Upper lobe of left lung (tissue), 6 donors: ENCODE results near the gene EWSR1. TPM values are rescaled to one million over a fixed set of nuclear protein-coding genes. Genes with fewer than 3 reads are reported as not detected.

Source experiments
- ATAC-seq, 2 donors: fragments of 200-7000 bp; cut with Tn5 transposase; one replicate each; pipeline ENCODE4 v1.9.1; 2022; ENCODE audit warnings: mild to moderate bottlenecking in 2 of 2, moderate library complexity in 2 of 2; ENCODE audit not compliant: low FRiP score in 2 of 2
- DNase-seq, 2 donors: peaks; one replicate each; pipeline ENCODE4 v3.0.0-alpha.2; 2019 to 2020
- H3K27ac ChIP-seq, 4 donors: fragments of 200-600 bp; sonication (generic); one replicate each; pipeline ENCODE4 v1.5.1; 2016 to 2019
- H3K27me3 ChIP-seq, 4 donors: fragments of 200-600 bp; sonication (generic); one replicate each; pipeline ENCODE4 v1.5.1; 2017 to 2019
- H3K36me3 ChIP-seq, 4 donors: fragments of 200-600 bp; sonication (generic); one replicate each; pipeline ENCODE4 v1.5.1; 2016 to 2019
- H3K4me1 ChIP-seq, 4 donors: fragments of 200-600 bp; sonication (generic); one replicate each; pipeline ENCODE4 v1.5.1; 2018 to 2019
- H3K4me3 ChIP-seq, 4 donors: fragments of 200-600 bp; sonication (generic); one replicate each; pipeline ENCODE4 v1.5.1; 2017 to 2019; ENCODE audit warnings: mild to moderate bottlenecking in 2 of 4, moderate library complexity in 1 of 4
- H3K9me3 ChIP-seq, 4 donors: fragments of 200-600 bp; sonication (generic); one replicate each; pipeline ENCODE4 v1.5.1; 2018 to 2019
- CTCF ChIP-seq, 6 experiments: fragments of 450-650 bp in 4 of 6; fragments of 200-600 bp in 2 of 6; sonication (generic) in 2 of 6; IDR thresholded peaks; one replicate each; pipeline ENCODE4 v1.5.1; 2016 to 2019; ENCODE audit warnings: antibody characterized with exemption in 6 of 6
- EP300 ChIP-seq, 4 donors: sonication (generic); formaldehyde crosslinking; IDR thresholded peaks; one replicate each; pipeline ENCODE4 v1.5.1; 2017; ENCODE audit warnings: antibody characterized with exemption in 4 of 4, control low read depth in 2 of 4
- POLR2A ChIP-seq, 4 donors: fragments of 450-650 bp; IDR thresholded peaks; one replicate each; pipeline ENCODE4 v1.5.1; 2016 to 2017; ENCODE audit warnings: antibody characterized with exemption in 4 of 4, mild to moderate bottlenecking in 2 of 4
- POLR2AphosphoS5 ChIP-seq, 2 donors: sonication (generic); formaldehyde crosslinking; IDR thresholded peaks; one replicate each; pipeline ENCODE4 v1.5.1; 2017; ENCODE audit warnings: antibody characterized with exemption in 2 of 2
- WGBS, 2 donors: methylation state at CpG; one replicate each; pipeline ENCODE4 v1.1.5; 2017 to 2018; 5-methylcytosine and 5-hydroxymethylcytosine counted together
- total RNA-seq, 6 donors: library from RNA; depleted of rRNA in 4 of 6; stranded (reverse); fragments of >200 nt in 4 of 6; gene quantifications; one replicate each; pipeline versions ENCODE4 v1.1.0 to v1.2.1, GENCODE V29; 2016 to 2021
- donor health status: DM: no; HTN: no; CAD: no; lungs with moderate emphysema.
- donor health status: DM: no; HTN: yes; CAD: no; lungs with severe emphysema.

The EWSR1 gene
- total RNA-seq, 6 donors from 2014 or later = 156 to 293 (median 183) TPM

- peak overlapping the region; percentile 63 to 90 (median 83) for H3K27ac ChIP-seq
- 59 to 62% methylated on average over 13 of the region's 13 CpGs for WGBS, 2 donors
- H3K9me3 ChIP-seq = no peaks in the 10 kb centered on the region
- no peaks in the 10 kb centered on the region for H3K36me3 ChIP-seq
- ATAC-seq (no peak), DNase-seq (no peak)
- TF ChIP-seq POLR2AphosphoS5 (IDR thresholded peaks at IDR 0.05) (no peak), EP300 (IDR thresholded peaks at IDR 0.05) (no peak), CTCF (IDR thresholded peaks at IDR 0.05) (no peak)
- H3K27me3 ChIP-seq = peaks cover 0 to 8% (median 3%) of the 10 kb centered on the region in 4 donors
- H3K4me1 ChIP-seq = peaks cover 55 to 74% (median 62%) of the 10 kb centered on the region in 4 donors
- peak overlapping the region in 3 of 4 donors; percentile 67 to 79 (median 75) for H3K4me3 ChIP-seq
These were observed 40.8 kb downstream of the EWSR1 start for GRCh38 chr22:29308791-29309262.

GRCh38 chr22:29309332-29310064 is 41.4 kb downstream of the EWSR1 start:
- peak; percentile 52 to 82 for DNase-seq
- peak overlapping the region in 2 of 4 donors; percentile 67 to 79 for H3K4me3 ChIP-seq
- H3K27ac ChIP-seq = peak overlapping the region; percentile 63 to 90 (median 83)
- ATAC-seq = no peak
- no peaks in the 10 kb centered on the region for H3K36me3 ChIP-seq
- no peaks in the 10 kb centered on the region for H3K9me3 ChIP-seq
- TF ChIP-seq POLR2AphosphoS5 (IDR thresholded peaks at IDR 0.05) = peak in 1 of 2 donors; percentile 55
- peak in 1 of 4 donors; percentile 40 for TF ChIP-seq EP300 (IDR thresholded peaks at IDR 0.05)
- no peak for TF ChIP-seq CTCF (IDR thresholded peaks at IDR 0.05)
- no peak for TF ChIP-seq POLR2A (IDR thresholded peaks at IDR 0.05)
- H3K27me3 ChIP-seq = peaks cover 0 to 13% (median 5%) of the 10 kb centered on the region in 4 donors
- peaks cover 62 to 81% (median 68%) of the 10 kb centered on the region in 4 donors for H3K4me1 ChIP-seq
- 85 to 87% methylated on average over 13 to 15 of the region's 21 CpGs for WGBS, 2 donors

GRCh38 chr22:29310065-29310862 is 42.2 kb downstream of the EWSR1 start:
- Histone ChIP-seq H3K27ac (peak overlapping the region; percentile 63 to 90 (median 85)), H3K4me3 (peak overlapping the region in 1 of 4 donors; percentile 26), H3K36me3 (no peaks in the 10 kb centered on the region), H3K9me3 (no peaks in the 10 kb centered on the region), H3K27me3 (peaks cover 0 to 20% (median 11%) of the 10 kb centered on the region in 4 donors), H3K4me1 (peaks cover 69 to 89% (median 75%) of the 10 kb centered on the region in 4 donors)
- DNase-seq (peak in 1 of 2 donors; percentile 87), ATAC-seq (peak in 1 of 2 donors; percentile 0)
- 78 to 80% methylated on average over 21 to 27 of the region's 28 CpGs for WGBS, 2 donors
- TF ChIP-seq POLR2AphosphoS5 (IDR thresholded peaks at IDR 0.05) (no peak), CTCF (IDR thresholded peaks at IDR 0.05) (no peak), EP300 (IDR thresholded peaks at IDR 0.05) (no peak), POLR2A (IDR thresholded peaks at IDR 0.05) (no peak)

GRCh38 chr22:29310863-29311339 is 42.8 kb downstream of the EWSR1 start:
- TF ChIP-seq POLR2AphosphoS5 (IDR thresholded peaks at IDR 0.05) (peak; percentile 77), EP300 (IDR thresholded peaks at IDR 0.05) (peak in 2 of 4 donors; percentile 18 to 57), CTCF (IDR thresholded peaks at IDR 0.05) (no peak)
- DNase-seq (peak; percentile 95 to 96), ATAC-seq (peak; percentile 87 to 89)
- Histone ChIP-seq H3K9me3 (no peaks in the 10 kb centered on the region), H3K27ac (peak overlapping the region; percentile 65 to 90 (median 85)), H3K4me1 (peaks cover 74 to 90% (median 80%) of the 10 kb centered on the region in 4 donors), H3K36me3 (no peaks in the 10 kb centered on the region), H3K27me3 (peaks cover 0 to 27% (median 17%) of the 10 kb centered on the region in 4 donors), H3K4me3 (peak overlapping the region in 1 of 4 donors; percentile 26)
- 4% methylated on average over 16 of the region's 18 CpGs; no CpG with 5 or more reads in 1 of the 2 donors for WGBS, 2 donors
